IMR-90 (cell line): ENCODE measurements around the gene PJA2. TPM values are rescaled to one million over a fixed set of nuclear protein-coding genes. Genes with fewer than 3 reads are reported as not detected.

Experiments
- ATAC-seq: fragments of 200-7000 bp; cut with Tn5 transposase; 2 replicates; pipeline ENCODE4 v1.9.1; 2020; ENCODE audit warnings: low read depth, mild to moderate bottlenecking, moderate library complexity
- BruUV-seq: library from RNA; stranded (reverse); fragments of 400-500 nt; replicated peaks from 2 replicates; lab custom pipeline; 2021; lab: Mats Ljungman, UMichigan
- CTCF ChIA-PET: fragments of 300-600 bp; formaldehyde crosslinking; extraction: SDS; loops from one replicate; lab custom pipeline; 2021; ENCODE audit warnings: antibody characterized with exemption; lab: Yijun Ruan, JAX
- POLR2A ChIA-PET: fragments of 300-600 bp; sonication (Branson Sonifier 250); formaldehyde crosslinking; loops from one replicate; lab custom pipeline; 2022; ENCODE audit warnings: antibody characterized with exemption; ENCODE audit not compliant: unreplicated experiment; lab: Charles Lee
- DNase-seq: peaks from one replicate; pipeline ENCODE4 v3.0.0; 2013
- H2AFZ ChIP-seq: replicated peaks from 2 replicates; pipeline ENCODE3; 2013; ENCODE audit warnings: low read length, mild to moderate bottlenecking; ENCODE audit not compliant: poor library complexity
- H2AK5ac ChIP-seq: 2 replicates; pipeline ENCODE4 v1.6.1; 2013; ENCODE audit warnings: low read depth, low read length, inconsistent platforms
- H2AK9ac ChIP-seq: replicated peaks from 2 replicates; pipeline ENCODE3; 2013; ENCODE audit warnings: mild to moderate bottlenecking, low read depth, low read length, moderate library complexity; ENCODE audit not compliant: poor library complexity
- H2BK120ac ChIP-seq: 2 replicates; pipeline ENCODE4 v1.6.1; 2013; ENCODE audit warnings: low read depth, low read length, inconsistent platforms
- H2BK15ac ChIP-seq: 3 replicates; pipeline ENCODE4 v1.6.1; 2013; ENCODE audit warnings: low read depth, low read length, inconsistent platforms
- H2BK20ac ChIP-seq: 2 replicates; pipeline ENCODE4 v1.6.1; 2013; ENCODE audit warnings: low read depth, mild to moderate bottlenecking, inconsistent platforms, low read length, moderate library complexity
- H2BK5ac ChIP-seq: 2 replicates; pipeline ENCODE4 v1.6.1; 2013; ENCODE audit warnings: mild to moderate bottlenecking, low read depth, low read length, inconsistent platforms; ENCODE audit not compliant: poor library complexity, severe bottlenecking
- H3K14ac ChIP-seq: replicated peaks from 2 replicates; pipeline ENCODE4 v1.6.1; 2013; ENCODE audit warnings: low read depth, low read length, inconsistent platforms
- H3K18ac ChIP-seq: 2 replicates; pipeline ENCODE4 v1.6.1; 2013; ENCODE audit warnings: low read depth, low read length, control low read depth
- H3K23ac ChIP-seq: 2 replicates; pipeline ENCODE4 v1.6.1; 2013; ENCODE audit warnings: low read depth, low read length, inconsistent platforms
- H3K27ac ChIP-seq: 2 replicates; pipeline ENCODE4 v1.5.1; 2013; ENCODE audit warnings: mild to moderate bottlenecking, control low read depth, low read length; ENCODE audit not compliant: insufficient read depth
- H3K27me3 ChIP-seq: 2 replicates; pipeline ENCODE4 v1.6.1; 2013; ENCODE audit warnings: low read length; ENCODE audit not compliant: control insufficient read depth, insufficient read depth
- H3K36me3 ChIP-seq: 2 replicates; pipeline ENCODE4 v1.6.1; 2013; ENCODE audit warnings: low read length, mixed read lengths; ENCODE audit not compliant: control insufficient read depth, insufficient read depth
- H3K4ac ChIP-seq: 2 replicates; pipeline ENCODE4 v1.6.1; 2013; ENCODE audit warnings: low read depth, low read length, inconsistent platforms
- H3K4me1 ChIP-seq: 2 replicates; pipeline ENCODE4 v1.6.1; 2013; ENCODE audit warnings: low read length, mixed read lengths; ENCODE audit not compliant: control insufficient read depth, insufficient read depth
- H3K4me2 ChIP-seq: 2 replicates; pipeline ENCODE4 v1.6.1; 2013; ENCODE audit warnings: low read depth, mild to moderate bottlenecking, control low read depth, low read length, moderate library complexity
- H3K4me3 ChIP-seq: 2 replicates; pipeline ENCODE4 v1.5.1; 2013; ENCODE audit warnings: low read depth, mild to moderate bottlenecking, control low read depth, low read length, moderate library complexity; ENCODE audit not compliant: insufficient read depth
- H3K56ac ChIP-seq: 2 replicates; pipeline ENCODE4 v1.6.1; 2013; ENCODE audit warnings: low read length, inconsistent platforms; ENCODE audit not compliant: insufficient read depth; ENCODE audit errors: extremely low read depth
- H3K79me1 ChIP-seq, 2 experiments: 2 replicates each; pipeline ENCODE4 v1.6.1; 2013; ENCODE audit warnings: low read length in 2 of 2, inconsistent platforms in 1 of 2, low read depth in 1 of 2
- H3K9ac ChIP-seq: 2 replicates; pipeline ENCODE4 v1.6.1; 2013; ENCODE audit warnings: low read depth, low read length, control low read depth
- H3K9me1 ChIP-seq: 2 replicates; pipeline ENCODE4 v1.6.1; 2013; ENCODE audit warnings: low read length, inconsistent platforms; ENCODE audit not compliant: insufficient read depth
- H3K9me3 ChIP-seq: 2 replicates; pipeline ENCODE4 v1.6.1; 2013; ENCODE audit warnings: low read length; ENCODE audit not compliant: control insufficient read depth, insufficient read depth
- H4K20me1 ChIP-seq: 2 replicates; pipeline ENCODE4 v1.6.1; 2013; ENCODE audit warnings: low read length, inconsistent platforms; ENCODE audit not compliant: insufficient read depth
- H4K5ac ChIP-seq: 2 replicates; pipeline ENCODE4 v1.6.1; 2013; ENCODE audit warnings: mild to moderate bottlenecking, low read depth, low read length, control low read depth
- H4K8ac ChIP-seq, 2 experiments: 2 replicates each; pipeline ENCODE4 v1.6.1; 2013; ENCODE audit warnings: low read depth in 2 of 2, low read length in 2 of 2, control low read depth in 1 of 2, inconsistent platforms in 1 of 2
- H4K91ac ChIP-seq: 2 replicates; pipeline ENCODE4 v1.6.1; 2013; ENCODE audit warnings: low read depth, low read length, inconsistent platforms; ENCODE audit not compliant: insufficient read depth
- CHD1 ChIP-seq: IDR thresholded peaks from 2 replicates; pipeline ENCODE4 v1.6.1; 2012; ENCODE audit warnings: low read depth, low read length, improper control_type of control experiment
- MAFK ChIP-seq: IDR thresholded peaks from 2 replicates; pipeline ENCODE4 v1.6.1; 2012; ENCODE audit warnings: low read depth, low read length, improper control_type of control experiment
- MAZ ChIP-seq: IDR thresholded peaks from 2 replicates; pipeline ENCODE4 v1.6.1; 2012; ENCODE audit warnings: low read depth, mild to moderate bottlenecking, low read length, improper control_type of control experiment, moderate library complexity, borderline replicate concordance
- RCOR1 ChIP-seq: IDR thresholded peaks from 2 replicates; pipeline ENCODE4 v1.6.1; 2012; ENCODE audit warnings: mild to moderate bottlenecking, low read length, improper control_type of control experiment; ENCODE audit not compliant: insufficient replicate concordance
- SMC3 ChIP-seq: fragments of 150-350 bp; IDR thresholded peaks from 2 replicates; pipeline ENCODE4 v1.6.1; 2016; ENCODE audit warnings: low read depth, mild to moderate bottlenecking, antibody characterized with exemption, low read length, moderate library complexity
- WGBS, 2 experiments: methylation state at CpG; one replicate each; pipeline versions ENCODE4 v1.1.5 to v1.1.7; 2013; ENCODE audit warnings: missing lambda C conversion rate in 2 of 2; ENCODE audit not compliant: insufficient read length in 1 of 2; ENCODE audit errors: extremely low coverage in 2 of 2; 5-methylcytosine and 5-hydroxymethylcytosine counted together
- dilution Hi-C: fragments of 300-500 bp; cut with HindIII; formaldehyde crosslinking; loops from one replicate; pipeline ENCODE4 v1.14.3; 2018; ENCODE audit warnings: low sequenced_read_pairs; ENCODE audit not compliant: unreplicated experiment
- in situ Hi-C: fragments of 300-500 bp; cut with MboI; formaldehyde crosslinking; loops from 3 replicates; pipeline ENCODE4 v1.14.3; 2019; ENCODE audit warnings: low sequenced_read_pairs, inconsistent platforms, mixed read lengths
- intact Hi-C: fragments of 100-400 bp; cut with micrococcal nuclease; formaldehyde crosslinking; loops from 2 replicates; pipeline ENCODE4 v1.10.0; 2022
- polyA plus RNA-seq, 3 experiments: library from polyadenylated mRNA; depleted of rRNA; stranded (reverse); fragments of >200 nt; gene quantifications; 2 replicates each; pipeline ENCODE4 v1.2.3, GENCODE V29; 2012; ENCODE audit warnings: low replicate concordance in 1 of 3
- total RNA-seq: library from RNA; depleted of rRNA; stranded (reverse); fragments of >200 nt; gene quantifications from 2 replicates; pipeline ENCODE4 v1.2.3, GENCODE V29; 2012

PJA2 gene
- total and polyA plus RNA-seq, 2 of the 4 experiments (the other 2 are of a cell fraction), result 42.3 to 70.6 TPM

GRCh38 chr5:109340351-109340750 lies 69.4 kb downstream of the PJA2 start:
- Histone ChIP-seq H2AK5ac (no peak overlapping the region), H2AK9ac (no peak overlapping the region), H2BK120ac (no peak overlapping the region), H3K18ac (no peak overlapping the region), H2BK20ac (no peak overlapping the region), H3K4me3 (no peak overlapping the region), H3K14ac (no peak overlapping the region), H2BK5ac (no peak overlapping the region), H3K4me1 (no peaks in the 10 kb centered on the region), H3K9me1 (no peaks in the 10 kb centered on the region), H4K5ac (no peak overlapping the region), H3K27me3 (no peaks in the 10 kb centered on the region), H3K79me1 (peaks cover 7 to 11% of the 10 kb centered on the region in 2 experiments; a peak in 2 of 4 replicates), H3K4ac (no peak overlapping the region), H2BK15ac (no peak overlapping the region), H3K27ac (no peak overlapping the region), H3K36me3 (peaks cover 19% of the 10 kb centered on the region), H3K56ac (no peak overlapping the region), H3K4me2 (no peak overlapping the region), H3K9ac (no peak overlapping the region), H4K20me1 (no peaks in the 10 kb centered on the region), H3K9me3 (no peaks in the 10 kb centered on the region), H4K91ac (no peak overlapping the region), H3K23ac (no peak overlapping the region), H2AFZ (no peak overlapping the region), H4K8ac (no peak overlapping the region)
- TF ChIP-seq SMC3, result no peak
- no peak for TF ChIP-seq MAZ
- no peak for TF ChIP-seq RCOR1
- no peak for TF ChIP-seq MAFK
- no peak for TF ChIP-seq CHD1
- CTCF ChIA-PET, result no interaction called here
- dilution Hi-C loops, result no loop called here
- intact Hi-C loops, result loop anchor here (10.0 kb wide), 1 partner anchor 816 kb away; no protein-coding TSS in a partner anchor
- ATAC-seq (no peak), DNase-seq (no peak)
- in situ Hi-C loops, result no loop called here
- no TSS peak for BruUV-seq
- no CpG with 5 or more reads among the region's 5 CpGs for WGBS, 2 experiments
- POLR2A ChIA-PET, result no interaction called here
